PC-9 (cell line): ENCODE measurements around the gene NDUFAF4.

ENCODE experiments used
- CTCF ChIP-seq: fragments of 200-600 bp; sonication (generic); conservative IDR thresholded peaks from 2 replicates; pipeline ENCODE4 v1.6.1; 2017; ENCODE audit warnings: mixed run types, antibody characterized with exemption, mild to moderate bottlenecking, moderate library complexity
- EZH2 ChIP-seq: fragments of 200-600 bp; sonication (generic); IDR thresholded peaks from 2 replicates; pipeline ENCODE4 v1.8.0; 2017; ENCODE audit warnings: antibody characterized with exemption, low read depth

- TF ChIP-seq CTCF (no peak), EZH2 (no peak)
These were observed 32.7 kb downstream of the NDUFAF4 start for GRCh38 chr6:96865055-96865405.
